PFSK-1 (cell line): ENCODE results near the gene DMRTC2.

Experiments
- POLR2AphosphoS5 ChIP-seq: IDR thresholded peaks from 2 replicates; pipeline ENCODE4 v1.6.1; 2012; ENCODE audit warnings: low read depth, mild to moderate bottlenecking, control low read depth, low read length, moderate library complexity
- SIN3A ChIP-seq: IDR thresholded peaks from 2 replicates; pipeline ENCODE4 v1.6.1; 2012; ENCODE audit warnings: mild to moderate bottlenecking, low read length, moderate library complexity, borderline replicate concordance; ENCODE audit not compliant: insufficient read depth
- TF ChIP-seq, protein P1 (sequence below), 2 experiments: IDR thresholded peaks; 2 replicates each; pipeline versions ENCODE4 v1.6.1 to v1.8.0; 2011 to 2012; ENCODE audit warnings: low read depth in 2 of 2, low read length in 2 of 2, control low read depth in 1 of 2, inconsistent platforms in 1 of 2, mild to moderate bottlenecking in 1 of 2, moderate library complexity in 1 of 2; ENCODE audit not compliant: insufficient read depth in 1 of 2

DNA sequence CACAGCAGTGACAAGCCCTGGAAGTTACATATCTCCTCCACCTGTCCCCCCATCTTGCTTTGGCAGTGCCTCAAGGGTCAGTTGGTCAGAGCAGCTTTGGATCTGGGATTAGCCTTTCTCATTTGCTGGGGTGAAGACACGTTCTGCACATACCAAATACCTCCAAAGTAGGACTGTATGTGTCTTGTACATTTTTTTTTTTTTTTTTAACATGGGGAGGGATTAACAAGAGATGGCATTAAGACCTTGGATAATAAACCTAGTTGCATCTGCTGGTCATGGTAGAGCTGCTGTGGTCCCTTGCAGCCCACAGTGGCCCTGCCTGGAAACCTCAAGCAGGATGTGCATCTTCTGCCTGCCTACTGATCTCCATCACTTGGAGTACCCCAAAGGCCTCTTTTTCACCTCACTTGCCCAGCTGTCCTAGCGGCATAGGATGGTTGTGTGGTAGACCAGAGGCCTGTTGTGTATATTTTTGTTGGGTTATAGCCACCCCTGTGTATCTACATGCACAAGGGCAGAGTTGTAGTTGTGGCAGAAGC, 17.7 kb downstream of the DMRTC2 start:
- no peak; the same call in 1 of the 2 replicates for TF ChIP-seq POLR2AphosphoS5
- TF ChIP-seq SIN3A: no peak
- TF ChIP-seq, protein P1, sequence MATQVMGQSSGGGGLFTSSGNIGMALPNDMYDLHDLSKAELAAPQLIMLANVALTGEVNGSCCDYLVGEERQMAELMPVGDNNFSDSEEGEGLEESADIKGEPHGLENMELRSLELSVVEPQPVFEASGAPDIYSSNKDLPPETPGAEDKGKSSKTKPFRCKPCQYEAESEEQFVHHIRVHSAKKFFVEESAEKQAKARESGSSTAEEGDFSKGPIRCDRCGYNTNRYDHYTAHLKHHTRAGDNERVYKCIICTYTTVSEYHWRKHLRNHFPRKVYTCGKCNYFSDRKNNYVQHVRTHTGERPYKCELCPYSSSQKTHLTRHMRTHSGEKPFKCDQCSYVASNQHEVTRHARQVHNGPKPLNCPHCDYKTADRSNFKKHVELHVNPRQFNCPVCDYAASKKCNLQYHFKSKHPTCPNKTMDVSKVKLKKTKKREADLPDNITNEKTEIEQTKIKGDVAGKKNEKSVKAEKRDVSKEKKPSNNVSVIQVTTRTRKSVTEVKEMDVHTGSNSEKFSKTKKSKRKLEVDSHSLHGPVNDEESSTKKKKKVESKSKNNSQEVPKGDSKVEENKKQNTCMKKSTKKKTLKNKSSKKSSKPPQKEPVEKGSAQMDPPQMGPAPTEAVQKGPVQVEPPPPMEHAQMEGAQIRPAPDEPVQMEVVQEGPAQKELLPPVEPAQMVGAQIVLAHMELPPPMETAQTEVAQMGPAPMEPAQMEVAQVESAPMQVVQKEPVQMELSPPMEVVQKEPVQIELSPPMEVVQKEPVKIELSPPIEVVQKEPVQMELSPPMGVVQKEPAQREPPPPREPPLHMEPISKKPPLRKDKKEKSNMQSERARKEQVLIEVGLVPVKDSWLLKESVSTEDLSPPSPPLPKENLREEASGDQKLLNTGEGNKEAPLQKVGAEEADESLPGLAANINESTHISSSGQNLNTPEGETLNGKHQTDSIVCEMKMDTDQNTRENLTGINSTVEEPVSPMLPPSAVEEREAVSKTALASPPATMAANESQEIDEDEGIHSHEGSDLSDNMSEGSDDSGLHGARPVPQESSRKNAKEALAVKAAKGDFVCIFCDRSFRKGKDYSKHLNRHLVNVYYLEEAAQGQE (IDR thresholded peaks at IDR 0.05; ENCODE audit: insufficient read depth in 1 of 2, low read depth in 2 of 2, low read length in 2 of 2): no peak
